Measurements from ENCODE around the gene FLT4. TPM values are rescaled to one million over a fixed set of nuclear protein-coding genes. Genes with fewer than 3 reads are reported as not detected.

The FLT4 gene
- total RNA-seq, 4 donors from 2014 or later = 3.1 to 47.5 (median 8.0) TPM

- no peak for TF ChIP-seq CTCF (IDR thresholded peaks at IDR 0.05; ENCODE audit: low read depth)
These were observed 23.4 kb downstream of the FLT4 start for GRCh38 chr5:180625791-180626660.

GRCh38 chr5:180625125-180625790, 24.1 kb downstream of the FLT4 start:
- TF ChIP-seq CTCF (IDR thresholded peaks at IDR 0.05; ENCODE audit: low read depth) = no peak

GRCh38 chr5:180624587-180624986, 24.8 kb downstream of the FLT4 start:
- TF ChIP-seq CTCF (IDR thresholded peaks at IDR 0.05; ENCODE audit: low read depth) = no peak

- no peak for TF ChIP-seq CTCF (IDR thresholded peaks at IDR 0.05; ENCODE audit: low read depth)
These were observed 25.6 kb downstream of the FLT4 start for GRCh38 chr5:180623844-180624243.

GRCh38 chr5:180623411-180623834, 26.0 kb downstream of the FLT4 start:
- no peak for TF ChIP-seq CTCF (IDR thresholded peaks at IDR 0.05; ENCODE audit: low read depth)

GRCh38 chr5:180622910-180623309, 26.5 kb downstream of the FLT4 start:
- no peak for TF ChIP-seq CTCF (IDR thresholded peaks at IDR 0.05; ENCODE audit: low read depth)

- TF ChIP-seq CTCF (IDR thresholded peaks at IDR 0.05; ENCODE audit: low read depth) = no peak
These were observed 28.1 kb downstream of the FLT4 start for GRCh38 chr5:180621311-180621710.
